OCI-LY7 (cell line): Measurements from ENCODE around the gene FAF2. TPM values are rescaled to one million over a fixed set of nuclear protein-coding genes. Genes with fewer than 3 reads are reported as not detected.
"Not testable (repeated sequence)": the region's sequence is repeated elsewhere in the genome, so short reads cannot be mapped to it uniquely, and the experiment has no call there.

Experiments
- BruUV-seq: library from RNA; stranded (reverse); fragments of 400-500 nt; replicated peaks from 2 replicates; lab custom pipeline; 2021; lab: Mats Ljungman, UMichigan
- CTCF ChIA-PET: fragments of 300-600 bp; sonication (Branson Sonifier 250); formaldehyde crosslinking; loops from one replicate; lab custom pipeline; 2022; ENCODE audit warnings: antibody characterized with exemption; ENCODE audit not compliant: unreplicated experiment; lab: Charles Lee
- POLR2A ChIA-PET: fragments of 300-600 bp; sonication (Branson Sonifier 250); formaldehyde crosslinking; loops from one replicate; lab custom pipeline; 2022; ENCODE audit warnings: antibody characterized with exemption; lab: Charles Lee
- DNase-seq: peaks from one replicate; pipeline ENCODE4 v3.0.0-alpha.2; 2015; ENCODE audit warnings: low spot score
- H2AFZ ChIP-seq: fragments of 200-600 bp; sonication (generic), shearing (Covaris generic); 2 replicates; pipeline ENCODE4 v1.6.1; 2014; ENCODE audit warnings: mild to moderate bottlenecking, antibody characterized with exemption, low read length, moderate library complexity
- H3K27ac ChIP-seq: fragments of 200-600 bp; sonication (generic); 2 replicates; pipeline ENCODE4 v1.5.1; 2014; ENCODE audit warnings: mixed run types, low read depth, mild to moderate bottlenecking, moderate library complexity, low read length, inconsistent platforms; ENCODE audit not compliant: poor library complexity, severe bottlenecking
- H3K36me3 ChIP-seq: fragments of 200-600 bp; sonication (generic); 2 replicates; pipeline ENCODE4 v1.6.1; 2014; ENCODE audit warnings: mild to moderate bottlenecking, antibody characterized with exemption, low read length, moderate library complexity, mixed read lengths; ENCODE audit not compliant: insufficient read depth
- H3K4me1 ChIP-seq: fragments of 200-600 bp; sonication (generic); 2 replicates; pipeline ENCODE4 v1.5.1; 2014; ENCODE audit warnings: mild to moderate bottlenecking, low read length; ENCODE audit not compliant: insufficient read depth, poor library complexity, severe bottlenecking
- H3K4me2 ChIP-seq: fragments of 200-600 bp; sonication (generic); 2 replicates; pipeline ENCODE4 v1.6.1; 2014; ENCODE audit warnings: mild to moderate bottlenecking, low read length
- H3K4me3 ChIP-seq: fragments of 200-600 bp; sonication (generic); 2 replicates; pipeline ENCODE4 v1.5.1; 2014; ENCODE audit warnings: mild to moderate bottlenecking, low read depth, low read length; ENCODE audit not compliant: poor library complexity, severe bottlenecking
- H3K79me2 ChIP-seq: fragments of 200-600 bp; sonication (generic); 2 replicates; pipeline ENCODE4 v1.6.1; 2016; ENCODE audit warnings: low read depth, mild to moderate bottlenecking, low read length, moderate library complexity, mixed read lengths; ENCODE audit not compliant: insufficient read depth
- H3K9me2 ChIP-seq: fragments of 200-600 bp; sonication (generic); 2 replicates; pipeline ENCODE4 v1.6.1; 2016; ENCODE audit warnings: mild to moderate bottlenecking, low read length, mixed read lengths; ENCODE audit not compliant: insufficient read depth
- H3K9me3 ChIP-seq: fragments of 200-600 bp; sonication (generic); 2 replicates; pipeline ENCODE4 v1.6.1; 2014; ENCODE audit warnings: mild to moderate bottlenecking, mixed run types, low read length, mixed read lengths
- H4K20me1 ChIP-seq: fragments of 200-600 bp; sonication (generic); 2 replicates; pipeline ENCODE4 v1.6.1; 2014; ENCODE audit warnings: mild to moderate bottlenecking, antibody characterized with exemption, low read length, moderate library complexity, mixed read lengths; ENCODE audit not compliant: insufficient read depth
- CTCF ChIP-seq: fragments of 200-600 bp; sonication (generic); conservative IDR thresholded peaks from 2 replicates; pipeline ENCODE4 v1.5.1; 2014; ENCODE audit warnings: mild to moderate bottlenecking, antibody characterized with exemption, low read length, moderate library complexity, mixed read lengths
- EZH2phosphoT487 ChIP-seq: fragments of 200-600 bp; sonication (generic); IDR thresholded peaks from 2 replicates; pipeline ENCODE4 v1.6.1; 2018; ENCODE audit warnings: low read depth, borderline replicate concordance, mild to moderate bottlenecking, mixed run types, antibody characterized with exemption, low read length, moderate library complexity, mixed read lengths
- intact Hi-C: fragments of 100-400 bp; cut with micrococcal nuclease; formaldehyde crosslinking; loops from one replicate; pipeline ENCODE4 v1.10.0; 2022; ENCODE audit not compliant: unreplicated experiment
- total RNA-seq, 2 experiments: library from RNA; depleted of rRNA in 1 of 2; stranded (reverse); fragments of >200 nt in 1 of 2; shearing (Covaris generic) in 1 of 2; gene quantifications; 2 replicates each; pipeline ENCODE4 v1.2.3, GENCODE V29; 2014 to 2022

The FAF2 gene
- total RNA-seq, 2 experiments from 2014 or later: 36.9 to 49.7 TPM

DNA sequence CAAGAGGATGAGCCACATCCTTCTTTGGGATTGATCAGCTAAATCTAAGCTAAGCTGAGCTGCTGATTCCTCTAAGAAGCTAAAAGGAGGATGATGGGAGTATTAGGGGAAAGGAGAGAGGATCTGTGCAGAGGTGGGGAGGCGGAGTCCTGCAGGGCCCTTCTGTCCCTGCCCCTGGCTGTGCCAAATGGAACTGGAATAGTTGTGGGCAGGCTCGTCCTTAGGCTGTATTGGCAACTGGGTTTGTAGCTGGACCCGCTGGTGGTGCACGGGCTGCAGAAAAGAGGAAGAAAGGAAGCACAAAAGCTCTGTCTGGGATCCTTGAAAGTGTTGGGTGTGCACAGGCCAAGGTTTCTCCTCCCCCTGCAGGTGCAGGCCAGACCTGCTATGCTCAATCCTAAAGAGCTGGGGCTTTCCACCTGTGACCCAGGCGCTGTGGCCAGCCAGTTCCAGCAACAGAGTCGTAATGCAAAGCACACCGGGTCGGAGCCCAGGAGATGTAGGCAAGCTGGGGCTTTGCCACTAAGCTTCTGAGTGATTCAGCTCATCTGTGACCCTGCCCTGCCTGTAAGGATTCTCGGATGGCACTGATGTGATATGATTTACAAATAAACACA, 41.6 kb upstream of the FAF2 start:
- H3K9me3 ChIP-seq: no peaks in the 10 kb centered on the region
- ChIA-PET POLR2A (interaction anchor here (0.5 to 0.6 kb wide), 2 partner anchors 54 to 137 kb away, joined by 4 read pairs; no protein-coding TSS in a partner anchor), CTCF (interaction anchor here (0.9 to 1.3 kb wide), 2 partner anchors 30 to 87 kb away, joined by 3 to 5 read pairs; no protein-coding TSS in a partner anchor)
- no peak overlapping the region for H3K27ac ChIP-seq
- no peak overlapping the region for H3K4me2 ChIP-seq
- peaks cover 22% of the 10 kb centered on the region; the same call in 1 of the 2 replicates for H3K36me3 ChIP-seq
- no peak for TF ChIP-seq EZH2phosphoT487
- TF ChIP-seq CTCF: no peak
- no peaks in the 10 kb centered on the region for H3K9me2 ChIP-seq
- H2AFZ ChIP-seq: no peak overlapping the region
- H3K4me3 ChIP-seq: no peak overlapping the region
- no peaks in the 10 kb centered on the region for H4K20me1 ChIP-seq
- H3K79me2 ChIP-seq: no peaks in the 10 kb centered on the region
- DNase-seq: no peak
- BruUV-seq: no TSS peak
- intact Hi-C loops: no loop called here
- peaks cover 6% of the 10 kb centered on the region for H3K4me1 ChIP-seq

DNA sequence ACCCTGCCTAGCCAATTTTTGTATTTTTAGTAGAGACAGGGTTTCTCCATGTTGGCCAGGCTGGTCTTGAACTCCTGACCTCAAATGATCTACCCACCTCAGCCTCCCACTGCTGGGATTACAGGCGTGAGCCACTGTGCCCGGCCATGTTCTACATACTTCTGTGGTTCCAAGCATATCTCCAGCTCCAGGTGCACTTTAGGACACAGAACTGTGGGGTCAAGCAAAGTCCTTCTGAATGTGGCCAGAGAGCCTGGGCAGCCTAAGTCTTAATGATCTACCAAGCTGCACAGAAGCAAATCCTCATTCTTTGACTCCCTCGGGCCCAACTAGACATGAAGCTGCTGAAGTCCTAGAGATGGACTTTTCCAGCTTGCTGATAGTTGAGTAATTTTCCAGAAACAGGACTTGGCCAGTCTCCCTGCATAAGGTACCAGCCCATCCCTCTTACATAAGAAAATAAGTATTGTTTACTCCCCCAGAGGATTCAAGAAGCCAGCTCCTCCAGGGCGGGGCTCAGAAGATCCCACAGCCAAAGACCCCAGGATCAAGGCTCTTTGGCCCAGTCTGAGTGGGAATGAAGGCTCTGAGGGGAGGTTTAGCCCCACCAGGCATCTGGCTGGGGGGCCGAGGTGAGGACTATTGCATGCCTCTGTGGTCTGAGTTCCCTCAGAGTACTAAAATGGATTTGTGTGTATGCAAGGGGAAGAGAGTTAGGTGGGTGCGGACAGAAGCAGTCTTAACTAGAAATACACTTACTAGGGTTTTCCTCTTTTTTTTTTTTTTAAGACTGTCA, 40.5 kb upstream of the FAF2 start:
- H3K4me1 ChIP-seq: peaks cover 6% of the 10 kb centered on the region
- H3K9me2 ChIP-seq: no peaks in the 10 kb centered on the region
- TF ChIP-seq CTCF: no peak
- TF ChIP-seq EZH2phosphoT487: no peak
- H3K4me3 ChIP-seq: no peak overlapping the region
- no peak overlapping the region for H3K4me2 ChIP-seq
- H3K27ac ChIP-seq: no peak overlapping the region
- H2AFZ ChIP-seq: no peak overlapping the region
- DNase-seq: no peak
- H3K9me3 ChIP-seq: no peaks in the 10 kb centered on the region
- no peaks in the 10 kb centered on the region for H4K20me1 ChIP-seq
- H3K36me3 ChIP-seq: peaks cover 22% of the 10 kb centered on the region; the same call in 1 of the 2 replicates
- intact Hi-C loops: no loop called here
- BruUV-seq: no TSS peak
- ChIA-PET CTCF (interaction anchor here (1.3 kb wide), 1 partner anchor 88 kb away, joined by 3 read pairs; no protein-coding TSS in a partner anchor), POLR2A (interaction anchor here (0.6 to 0.7 kb wide), 3 partner anchors 36 to 251 kb away, joined by 3 to 4 read pairs (median 3); partner anchors contain the start of gene KIAA1191)
- H3K79me2 ChIP-seq: no peaks in the 10 kb centered on the region

DNA sequence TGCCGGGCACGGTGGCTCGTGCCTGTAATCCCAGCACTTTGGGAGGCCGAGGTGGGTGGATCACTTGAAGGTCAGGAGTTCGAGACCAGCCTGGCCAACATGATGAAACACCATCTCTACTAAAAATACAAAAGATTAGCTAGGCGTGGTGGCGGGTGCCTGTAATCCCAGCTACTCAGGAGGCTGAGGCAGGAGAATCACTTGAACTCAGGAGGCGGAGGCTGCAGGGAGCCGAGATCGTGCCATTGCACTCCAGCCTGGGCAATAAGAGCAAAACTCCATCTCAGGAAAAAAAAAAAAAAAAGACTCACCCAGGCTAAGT, 40.0 kb upstream of the FAF2 start:
- H3K9me3 ChIP-seq, H3K27ac ChIP-seq, H3K4me3 ChIP-seq, DNase-seq, CTCF ChIA-PET, H3K9me2 ChIP-seq, H3K4me1 ChIP-seq, H3K4me2 ChIP-seq, H3K79me2 ChIP-seq, BruUV-seq, H4K20me1 ChIP-seq, intact Hi-C loops, H2AFZ ChIP-seq: not testable (repeated sequence)
- peaks cover 22% of the 10 kb centered on the region; the same call in 1 of the 2 replicates for H3K36me3 ChIP-seq
- POLR2A ChIA-PET: interaction anchor here (0.7 to 1.0 kb wide), 2 partner anchors 14 to 47 kb away, joined by 3 to 6 read pairs; partner anchors contain the start of gene KIAA1191
